Progenitor cell of endocrine pancreas (in vitro differentiated cells): Measurements from ENCODE around the gene SLC66A3. TPM values are rescaled to one million over a fixed set of nuclear protein-coding genes. Genes with fewer than 3 reads are reported as not detected.

Source experiments
- DNase-seq: peaks from one replicate; pipeline ENCODE4 v3.0.0; 2021; ENCODE audit warnings: low spot score; ENCODE audit not compliant: unreplicated experiment
- H3K27ac Mint-ChIP-seq: 2 replicates; pipeline ENCODE4 v1.8.0; 2021; ENCODE audit warnings: mild to moderate bottlenecking, moderate library complexity, mixed read lengths
- H3K27me3 Mint-ChIP-seq: 2 replicates; pipeline ENCODE4 v1.8.0; 2021; ENCODE audit warnings: mixed read lengths
- H3K36me3 Mint-ChIP-seq: 2 replicates; pipeline ENCODE4 v1.8.0; 2022; ENCODE audit warnings: mixed read lengths; ENCODE audit not compliant: insufficient read depth
- H3K4me1 Mint-ChIP-seq: 2 replicates; pipeline ENCODE4 v1.8.0; 2021; ENCODE audit warnings: low read depth, mixed read lengths
- H3K4me3 Mint-ChIP-seq: 2 replicates; pipeline ENCODE4 v1.8.0; 2021; ENCODE audit warnings: low read depth, mild to moderate bottlenecking, moderate library complexity, mixed read lengths
- H3K9me3 Mint-ChIP-seq: 2 replicates; pipeline ENCODE4 v1.8.0; 2021; ENCODE audit warnings: low read depth, mixed read lengths
- total RNA-seq: library from RNA; stranded (reverse); gene quantifications from 2 replicates; pipeline ENCODE4 v1.2.1, GENCODE V29; 2021
- TF ChIP-seq, protein P1 (sequence below): fragments of 200-600 bp; sonication (generic); IDR thresholded peaks from one replicate; pipeline ENCODE4 v1.5.0; 2021; ENCODE audit warnings: antibody characterized with exemption, mild to moderate bottlenecking; ENCODE audit not compliant: unreplicated experiment

Gene SLC66A3
- total RNA-seq, 1 donor from 2014 or later, result 5.0 TPM

DNA sequence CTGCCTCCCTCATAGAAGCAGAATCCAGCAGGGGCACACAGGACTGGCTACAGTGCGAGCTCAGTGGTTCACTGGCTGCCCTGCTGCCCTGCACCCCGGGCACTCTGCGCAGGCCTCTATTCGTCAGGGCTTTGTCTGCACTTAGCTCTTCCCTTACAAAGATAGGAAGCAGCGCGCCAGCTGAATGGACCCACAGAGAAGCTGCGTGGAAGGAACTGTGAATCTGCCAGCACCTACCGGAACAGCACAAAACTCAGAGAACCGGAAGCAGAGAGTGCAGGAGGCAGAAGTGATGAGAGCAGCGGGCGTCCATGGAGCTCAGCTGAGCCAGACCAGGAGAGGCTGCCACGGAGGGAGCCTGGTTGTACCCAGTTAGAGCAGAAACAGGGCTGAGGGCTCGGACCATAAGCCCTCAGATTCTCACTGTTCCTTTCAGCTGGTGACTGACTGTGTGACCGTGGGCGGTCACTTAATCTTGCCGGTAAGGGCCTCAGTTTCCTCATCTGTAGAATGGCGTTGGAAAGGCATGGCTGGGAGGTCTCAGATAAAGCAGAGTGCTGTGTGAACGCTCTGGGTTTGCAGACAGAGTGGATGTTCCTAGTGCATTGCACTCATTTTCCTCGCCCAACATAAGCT is 23.1 kb upstream of the SLC66A3 start:
- no peak for DNase-seq
- H3K4me3 Mint-ChIP-seq, result peak overlapping the region; percentile 81
- no peaks in the 10 kb centered on the region for H3K36me3 Mint-ChIP-seq
- TF ChIP-seq, protein P1, sequence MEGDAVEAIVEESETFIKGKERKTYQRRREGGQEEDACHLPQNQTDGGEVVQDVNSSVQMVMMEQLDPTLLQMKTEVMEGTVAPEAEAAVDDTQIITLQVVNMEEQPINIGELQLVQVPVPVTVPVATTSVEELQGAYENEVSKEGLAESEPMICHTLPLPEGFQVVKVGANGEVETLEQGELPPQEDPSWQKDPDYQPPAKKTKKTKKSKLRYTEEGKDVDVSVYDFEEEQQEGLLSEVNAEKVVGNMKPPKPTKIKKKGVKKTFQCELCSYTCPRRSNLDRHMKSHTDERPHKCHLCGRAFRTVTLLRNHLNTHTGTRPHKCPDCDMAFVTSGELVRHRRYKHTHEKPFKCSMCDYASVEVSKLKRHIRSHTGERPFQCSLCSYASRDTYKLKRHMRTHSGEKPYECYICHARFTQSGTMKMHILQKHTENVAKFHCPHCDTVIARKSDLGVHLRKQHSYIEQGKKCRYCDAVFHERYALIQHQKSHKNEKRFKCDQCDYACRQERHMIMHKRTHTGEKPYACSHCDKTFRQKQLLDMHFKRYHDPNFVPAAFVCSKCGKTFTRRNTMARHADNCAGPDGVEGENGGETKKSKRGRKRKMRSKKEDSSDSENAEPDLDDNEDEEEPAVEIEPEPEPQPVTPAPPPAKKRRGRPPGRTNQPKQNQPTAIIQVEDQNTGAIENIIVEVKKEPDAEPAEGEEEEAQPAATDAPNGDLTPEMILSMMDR, result no peak
- peaks cover 4% of the 10 kb centered on the region for H3K4me1 Mint-ChIP-seq
- no peaks in the 10 kb centered on the region for H3K9me3 Mint-ChIP-seq
- peaks cover 18% of the 10 kb centered on the region for H3K27me3 Mint-ChIP-seq
- peak overlapping the region; percentile 35 for H3K27ac Mint-ChIP-seq

DNA sequence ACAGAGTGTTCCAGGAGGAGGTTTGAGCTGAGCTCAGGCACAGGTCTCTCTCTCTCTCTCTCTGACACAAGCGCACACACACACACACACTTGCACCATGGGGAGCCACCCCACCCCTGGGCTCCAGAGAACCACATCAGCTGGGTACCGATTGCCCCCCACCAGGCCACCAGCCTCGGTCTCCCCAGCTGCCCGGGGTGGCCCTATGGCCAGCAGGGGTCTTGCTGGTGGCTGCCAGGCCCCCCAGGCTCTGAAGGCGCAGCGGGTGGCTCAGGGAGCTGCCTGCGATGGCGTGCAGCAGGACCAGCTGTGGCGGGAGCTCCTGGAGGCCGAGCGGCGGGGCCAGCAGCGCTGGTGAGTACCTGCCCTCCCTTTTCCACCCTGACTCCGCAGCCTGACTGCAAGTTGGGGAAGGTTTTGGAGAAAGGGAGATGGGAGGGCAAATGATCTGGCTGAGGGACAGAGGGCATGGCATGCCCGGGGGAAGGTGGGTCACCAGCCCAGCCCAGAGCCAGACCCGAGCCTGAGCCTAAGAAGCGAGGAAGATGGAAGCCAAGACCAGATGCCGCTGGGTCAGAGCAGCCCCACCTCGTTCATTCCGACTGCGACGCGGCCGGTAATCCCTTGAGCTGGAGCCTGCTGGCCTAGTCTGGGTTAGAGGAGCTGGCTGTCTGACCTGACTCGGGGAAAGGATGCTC is 21.9 kb upstream of the SLC66A3 start:
- peak overlapping the region; percentile 81 for H3K4me3 Mint-ChIP-seq
- H3K27ac Mint-ChIP-seq, result peak overlapping the region; percentile 35
- TF ChIP-seq, protein P1, result no peak
- H3K4me1 Mint-ChIP-seq, result peaks cover 4% of the 10 kb centered on the region
- no peaks in the 10 kb centered on the region for H3K9me3 Mint-ChIP-seq
- H3K36me3 Mint-ChIP-seq, result no peaks in the 10 kb centered on the region
- H3K27me3 Mint-ChIP-seq, result peaks cover 15% of the 10 kb centered on the region
- DNase-seq, result no peak

DNA sequence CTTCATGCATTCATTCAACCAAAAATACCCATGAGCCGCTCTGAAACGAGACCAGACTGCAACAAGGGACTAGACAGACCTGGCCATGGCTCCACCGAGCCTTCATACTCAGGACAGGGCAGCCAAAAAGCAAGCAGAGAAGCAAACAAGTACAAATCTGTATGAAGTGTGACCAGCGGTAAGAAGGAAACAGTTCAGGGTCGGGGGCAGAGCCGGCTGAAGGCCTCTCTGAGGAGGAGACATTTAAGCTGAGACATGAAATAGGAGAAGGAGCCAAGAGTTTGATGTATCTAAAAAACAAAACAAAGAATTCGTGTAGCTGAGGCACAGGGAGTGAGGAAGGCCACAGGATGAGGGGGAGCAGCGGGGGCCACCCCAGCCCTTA is 21.3 kb upstream of the SLC66A3 start:
- Mint-ChIP-seq H3K4me3 (no peak overlapping the region), H3K27ac (no peak overlapping the region)
- TF ChIP-seq, protein P1, result no peak

DNA sequence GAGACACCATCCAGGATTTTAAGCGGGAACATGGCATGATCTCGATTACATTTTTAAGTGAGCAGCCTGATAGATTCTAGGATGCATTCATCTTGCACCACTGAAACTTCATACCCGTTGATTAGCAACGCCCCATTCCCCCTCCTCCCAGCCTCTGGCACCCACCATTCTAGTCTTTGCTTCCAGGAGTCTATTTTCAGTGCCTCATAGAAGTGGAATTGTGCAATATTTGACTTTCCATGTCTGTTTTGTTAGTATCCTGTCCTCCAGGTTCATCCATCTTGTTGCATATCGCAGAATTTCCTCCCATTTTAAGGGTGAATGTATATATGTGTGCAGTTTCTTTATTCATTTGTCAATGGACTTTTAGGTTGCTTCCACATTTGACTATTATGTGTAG is 20.9 kb upstream of the SLC66A3 start:
- H3K4me3 Mint-ChIP-seq, result no peak overlapping the region
- TF ChIP-seq, protein P1, result no peak
- H3K36me3 Mint-ChIP-seq, result no peaks in the 10 kb centered on the region
- no peaks in the 10 kb centered on the region for H3K9me3 Mint-ChIP-seq
- H3K4me1 Mint-ChIP-seq, result peaks cover 4% of the 10 kb centered on the region
- H3K27me3 Mint-ChIP-seq, result peaks cover 12% of the 10 kb centered on the region
- DNase-seq, result no peak
- no peak overlapping the region for H3K27ac Mint-ChIP-seq

More for the DNA sequence above, 21.3 kb upstream of the SLC66A3 start:
- Mint-ChIP-seq H3K9me3 (no peaks in the 10 kb centered on the region), H3K4me1 (peaks cover 4% of the 10 kb centered on the region), H3K27me3 (peaks cover 12% of the 10 kb centered on the region), H3K36me3 (no peaks in the 10 kb centered on the region)
- no peak for DNase-seq

DNA sequence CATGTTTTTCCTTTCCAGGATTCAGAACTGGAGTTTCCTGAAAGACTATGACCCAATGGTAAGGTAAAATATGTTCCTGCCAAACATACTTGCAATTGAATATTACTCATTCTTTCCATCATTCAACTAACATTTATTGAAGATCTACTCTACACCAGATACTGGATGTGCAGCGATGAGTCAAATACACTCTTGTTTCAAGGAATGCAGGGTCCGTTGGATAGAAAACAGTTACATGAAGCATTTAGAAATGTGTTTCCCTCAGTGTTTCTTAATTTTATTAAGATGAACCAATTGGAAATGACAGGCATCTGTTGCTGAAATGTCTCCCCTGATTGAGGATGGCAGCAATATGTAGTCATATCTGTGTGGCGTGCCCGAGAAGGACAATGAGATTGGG is 14.8 kb upstream of the SLC66A3 start:
- Mint-ChIP-seq H3K4me3 (no peak overlapping the region), H3K27ac (no peak overlapping the region), H3K36me3 (no peaks in the 10 kb centered on the region), H3K4me1 (no peaks in the 10 kb centered on the region), H3K9me3 (no peaks in the 10 kb centered on the region), H3K27me3 (peaks cover 13% of the 10 kb centered on the region)
- TF ChIP-seq, protein P1, result no peak
- no peak for DNase-seq
